NB4 (cell line): ENCODE results near the gene APOBEC3A.

Source experiments
- CTCF ChIP-seq: IDR thresholded peaks from one replicate; pipeline ENCODE4 v1.5.1; 2012; ENCODE audit warnings: low read depth, low read length
- MYC ChIP-seq: IDR thresholded peaks from 2 replicates; pipeline ENCODE4 v1.6.1; 2011; ENCODE audit warnings: low read depth, low read length
- POLR2A ChIP-seq: IDR thresholded peaks from 2 replicates; pipeline ENCODE4 v1.6.1; 2011; ENCODE audit warnings: mild to moderate bottlenecking; ENCODE audit not compliant: insufficient read length; ENCODE audit errors: extremely low read depth

- no peak for TF ChIP-seq CTCF
- no peak for TF ChIP-seq MYC
- no peak for TF ChIP-seq POLR2A
Observed at GRCh38 chr22:38970551-38970950, 13.1 kb downstream of the APOBEC3A start.
